DMS53 treated with DMSO at 0.1 percent for 48 hours (cell line): ENCODE measurements around the gene TMEM109.
A peak's percentile ranks its signal among the peaks of the same experiment; 100 is the strongest.

Experiments used
- DNase-seq: peaks from one replicate; lab custom pipeline; 2025; ENCODE audit not compliant: unreplicated experiment; lab: John Stamatoyannopoulos, UW

Gene TMEM109

DNA sequence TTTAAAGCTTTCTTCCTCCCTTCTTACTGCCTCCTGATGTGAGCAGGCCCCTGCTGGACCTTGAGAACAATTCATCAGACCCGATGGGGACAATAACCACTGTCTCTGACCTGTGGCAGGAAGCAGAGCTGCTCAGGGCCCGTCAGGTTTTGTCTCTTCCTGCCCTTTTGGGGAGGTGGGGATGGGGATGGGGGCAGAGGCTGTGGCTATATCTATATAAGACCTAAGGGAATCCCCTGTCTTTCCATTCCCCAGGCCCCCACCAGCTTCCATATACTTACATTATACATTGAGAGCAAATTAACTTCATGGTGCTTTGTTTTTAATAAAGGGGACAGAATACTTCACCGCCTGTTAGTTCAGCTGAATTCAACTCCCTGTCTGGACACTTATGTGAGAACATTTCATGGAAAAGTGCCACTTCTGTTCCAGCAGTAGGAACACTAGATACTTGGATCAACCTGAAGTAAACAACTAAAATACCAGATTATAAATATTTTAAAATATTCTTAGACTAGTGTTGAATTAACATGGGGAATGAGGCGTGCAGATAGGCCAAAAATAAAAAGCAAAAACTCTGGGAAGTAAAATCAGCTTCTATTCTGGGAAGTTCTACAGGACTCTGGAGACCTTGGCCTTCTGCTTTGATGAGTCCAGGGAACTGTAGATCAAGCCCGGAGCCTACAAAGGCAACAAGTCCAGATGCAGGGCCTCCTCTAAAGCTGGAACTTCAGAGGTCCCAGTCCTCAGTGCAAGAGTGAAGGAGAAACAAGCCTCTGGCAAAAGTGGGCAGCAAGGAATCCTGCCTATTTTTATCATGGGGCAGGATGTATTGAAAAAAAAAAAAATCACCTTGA is 35.5 kb upstream of the TMEM109 start:
- DNase-seq = no peak

DNA sequence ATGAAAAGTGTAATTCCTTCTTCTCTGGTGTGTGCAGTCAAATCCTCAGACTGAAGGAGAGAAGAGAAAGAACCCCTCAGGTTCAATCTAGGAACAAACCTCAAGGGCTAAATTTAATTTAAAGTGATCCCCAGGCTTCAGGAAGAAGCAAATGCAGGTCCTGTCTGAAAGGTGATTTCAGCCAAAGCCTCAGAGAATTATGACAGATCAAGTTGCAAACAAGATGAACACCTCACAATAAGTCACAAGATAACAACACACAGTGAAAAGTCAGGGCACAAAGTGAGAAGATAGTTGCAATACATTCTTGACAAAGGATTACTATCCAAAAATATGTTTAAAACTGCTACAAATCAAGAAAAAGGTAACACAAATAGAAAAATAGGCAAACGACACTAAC is 34.9 kb upstream of the TMEM109 start:
- DNase-seq = no peak

DNA sequence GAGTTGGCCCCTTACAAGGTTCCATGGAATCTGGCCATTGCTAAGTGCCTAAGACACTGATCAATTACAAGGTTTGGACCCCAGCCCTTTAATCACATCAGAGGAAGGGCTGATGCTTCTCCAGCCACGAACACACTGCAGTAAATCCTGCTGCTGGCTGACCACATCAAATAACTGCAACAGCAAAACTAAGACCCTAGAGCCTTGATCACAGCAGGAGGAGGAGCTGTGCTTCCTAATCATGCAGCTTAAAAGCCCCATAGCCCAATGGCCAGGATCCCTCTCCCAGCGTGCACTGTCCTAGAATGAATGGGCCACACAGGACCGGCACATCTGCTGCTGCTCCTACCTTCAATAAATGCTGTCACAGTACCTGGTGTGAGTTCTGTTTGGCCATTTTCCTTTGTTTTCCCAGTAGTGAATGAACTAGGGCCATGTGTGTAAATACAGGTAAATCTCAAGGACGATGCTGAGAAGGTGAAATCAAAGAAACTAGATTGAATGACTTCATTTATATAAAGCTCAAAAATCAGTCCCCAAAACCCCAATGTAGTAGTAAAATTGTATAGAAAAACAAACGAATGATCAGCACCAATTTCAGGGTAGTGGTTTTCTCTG is 33.9 kb upstream of the TMEM109 start:
- DNase-seq = no peak

DNA sequence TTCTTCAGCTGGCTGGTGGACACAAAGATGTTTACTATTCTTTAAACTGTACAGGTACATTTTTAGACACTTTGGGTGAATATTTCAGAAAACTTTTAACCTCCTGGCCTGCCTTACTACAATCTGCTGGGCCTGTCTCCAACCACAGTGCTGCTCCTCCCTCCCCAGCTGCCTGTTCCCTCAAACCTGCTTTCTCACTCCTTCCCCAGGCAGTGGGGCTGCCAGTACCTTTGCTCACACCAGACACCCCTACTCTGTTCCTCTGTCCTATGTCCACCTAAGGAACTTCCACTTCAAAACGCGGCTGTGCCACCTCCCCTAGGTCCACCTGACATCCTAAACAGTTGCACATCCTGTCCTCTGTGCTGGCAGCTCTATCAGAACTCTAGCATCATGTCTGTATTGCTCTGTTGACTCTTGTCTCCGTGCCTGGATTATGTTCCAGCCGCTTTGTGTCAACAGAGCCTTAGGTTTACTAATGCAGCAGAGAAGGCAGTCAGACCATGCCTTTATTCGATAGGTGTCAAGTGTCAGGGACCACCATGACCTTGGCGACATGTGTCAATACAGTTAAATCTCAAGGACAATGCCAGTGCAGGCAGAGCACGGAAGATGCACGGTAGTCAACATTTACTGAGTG is 33.2 kb upstream of the TMEM109 start:
- DNase-seq = peak; percentile 99

DNA sequence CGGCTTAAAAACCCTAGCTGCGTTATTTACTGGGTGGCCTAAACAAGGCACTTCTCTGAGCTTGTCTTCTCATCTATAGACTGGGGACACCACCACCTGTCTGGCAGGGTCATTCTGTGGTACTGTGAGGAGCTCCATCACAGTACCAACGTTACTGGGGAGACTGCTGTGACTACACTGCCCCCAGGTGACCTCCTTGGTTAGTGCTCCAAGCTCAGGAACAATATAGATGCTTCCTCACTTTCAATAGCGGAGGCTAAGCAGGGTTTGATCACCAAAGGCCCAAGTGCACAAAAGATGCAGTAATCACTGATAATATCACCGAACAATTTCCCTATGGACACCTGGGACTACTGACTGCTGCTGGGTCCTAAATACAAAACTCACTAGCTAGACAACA is 26.4 kb upstream of the TMEM109 start:
- DNase-seq = peak; percentile 92

DNA sequence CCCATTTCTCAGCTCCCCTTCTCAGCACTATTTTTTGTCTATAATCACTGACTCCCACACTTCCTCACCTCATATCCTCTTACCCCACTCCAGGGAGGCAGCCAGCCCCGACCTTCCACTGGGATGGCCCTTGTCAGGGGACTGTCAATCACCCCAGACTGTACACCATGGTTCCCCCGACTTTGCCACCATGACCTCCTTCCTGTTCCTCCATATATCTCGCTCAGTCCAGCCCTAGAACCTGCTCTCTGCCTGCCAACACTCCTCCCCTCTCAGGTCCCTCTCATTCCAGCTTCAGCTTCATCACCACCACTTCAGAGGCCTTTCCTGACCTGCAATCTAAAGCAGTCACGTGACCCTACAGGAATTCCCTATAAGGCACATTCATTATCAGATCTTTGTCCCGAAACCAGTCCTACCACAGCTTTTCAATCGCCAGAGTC is 24.1 kb upstream of the TMEM109 start:
- DNase-seq = no peak

DNA sequence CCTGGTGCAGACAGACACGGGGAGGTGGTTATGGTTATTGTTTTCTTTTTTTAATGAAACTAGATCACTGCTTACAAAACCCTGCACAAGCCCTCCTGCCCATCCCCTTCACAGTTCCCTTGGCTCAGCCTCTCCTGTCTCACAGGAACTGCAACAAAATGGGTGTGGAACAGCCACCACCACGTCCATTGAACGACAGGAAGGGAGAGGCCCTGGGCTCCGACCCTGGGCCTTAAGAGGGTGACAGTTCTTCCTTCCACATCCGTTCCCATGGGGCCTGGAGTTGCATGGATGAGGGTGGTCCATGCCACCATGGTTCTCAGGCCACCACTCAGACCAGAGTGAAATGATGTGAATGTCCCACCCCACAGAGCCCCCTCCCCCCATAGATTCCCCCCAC is 23.3 kb upstream of the TMEM109 start:
- DNase-seq = no peak

DNA sequence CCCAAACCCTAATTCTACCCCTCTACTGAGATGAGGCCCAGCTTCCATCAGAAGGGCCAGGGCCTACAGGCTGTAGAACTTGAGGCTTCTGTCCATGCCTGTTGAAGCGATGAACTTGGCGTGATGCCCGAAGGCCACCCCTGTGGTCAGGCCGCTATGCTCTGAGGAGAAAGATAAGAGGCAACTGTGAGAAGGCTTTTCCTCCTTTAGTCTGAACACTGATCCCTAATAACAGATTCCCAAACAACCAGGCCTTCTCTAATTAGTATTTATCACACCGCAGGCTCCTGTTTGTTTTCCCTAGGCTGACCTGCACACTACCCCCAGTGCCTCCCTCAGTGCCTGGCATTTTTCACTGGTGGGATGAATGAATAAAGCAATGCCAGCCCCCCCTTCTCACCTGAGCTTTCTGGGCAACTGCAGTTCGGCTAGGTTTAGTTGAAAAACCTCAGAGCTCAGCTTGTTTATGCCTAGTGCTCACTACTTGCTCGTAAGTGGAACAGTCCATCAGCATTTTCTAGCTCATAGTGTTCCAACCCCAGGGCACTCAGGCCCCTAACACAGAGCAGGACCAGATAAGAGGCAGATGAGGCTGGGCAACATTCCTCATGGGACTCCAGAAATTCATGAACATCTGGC is 22.7 kb upstream of the TMEM109 start:
- no peak for DNase-seq

DNA sequence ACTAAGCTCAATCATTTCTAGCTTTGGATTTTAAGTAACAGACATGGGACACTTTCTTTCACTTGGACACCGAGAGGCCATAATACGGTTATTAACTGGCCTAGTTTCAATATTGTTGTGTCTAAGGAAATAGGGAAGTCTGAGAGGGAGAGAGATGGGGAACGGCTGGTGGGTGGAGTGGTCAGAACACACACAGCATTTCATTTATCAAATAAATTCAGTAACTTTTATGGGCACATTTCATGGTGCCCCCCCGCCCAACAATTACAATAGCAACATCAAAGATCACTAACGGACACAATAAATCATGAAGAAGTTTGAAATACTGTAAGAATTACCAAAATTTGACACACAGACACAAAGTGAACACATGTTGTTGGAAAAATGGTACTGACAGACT is 18.3 kb upstream of the TMEM109 start:
- no peak for DNase-seq

DNA sequence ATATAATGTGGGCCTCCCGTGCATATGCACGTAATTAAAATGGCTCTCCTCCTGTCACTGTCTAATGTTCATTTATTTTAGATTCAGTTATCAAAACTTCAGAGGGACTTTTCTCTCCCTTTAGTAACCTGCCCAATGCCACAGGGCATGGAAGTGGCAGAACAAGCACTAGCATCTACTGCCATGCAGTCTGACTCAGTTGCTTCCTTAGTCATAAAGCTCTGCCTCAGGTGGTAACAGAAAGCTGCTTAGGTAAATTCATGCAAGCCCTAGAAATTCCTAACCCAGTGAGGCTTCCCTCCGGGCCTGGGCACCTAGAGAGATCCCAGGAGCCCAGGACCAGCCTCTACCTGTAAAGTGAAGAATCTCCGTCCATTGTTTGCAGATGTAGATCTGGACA is 16.5 kb upstream of the TMEM109 start:
- no peak for DNase-seq

DNA sequence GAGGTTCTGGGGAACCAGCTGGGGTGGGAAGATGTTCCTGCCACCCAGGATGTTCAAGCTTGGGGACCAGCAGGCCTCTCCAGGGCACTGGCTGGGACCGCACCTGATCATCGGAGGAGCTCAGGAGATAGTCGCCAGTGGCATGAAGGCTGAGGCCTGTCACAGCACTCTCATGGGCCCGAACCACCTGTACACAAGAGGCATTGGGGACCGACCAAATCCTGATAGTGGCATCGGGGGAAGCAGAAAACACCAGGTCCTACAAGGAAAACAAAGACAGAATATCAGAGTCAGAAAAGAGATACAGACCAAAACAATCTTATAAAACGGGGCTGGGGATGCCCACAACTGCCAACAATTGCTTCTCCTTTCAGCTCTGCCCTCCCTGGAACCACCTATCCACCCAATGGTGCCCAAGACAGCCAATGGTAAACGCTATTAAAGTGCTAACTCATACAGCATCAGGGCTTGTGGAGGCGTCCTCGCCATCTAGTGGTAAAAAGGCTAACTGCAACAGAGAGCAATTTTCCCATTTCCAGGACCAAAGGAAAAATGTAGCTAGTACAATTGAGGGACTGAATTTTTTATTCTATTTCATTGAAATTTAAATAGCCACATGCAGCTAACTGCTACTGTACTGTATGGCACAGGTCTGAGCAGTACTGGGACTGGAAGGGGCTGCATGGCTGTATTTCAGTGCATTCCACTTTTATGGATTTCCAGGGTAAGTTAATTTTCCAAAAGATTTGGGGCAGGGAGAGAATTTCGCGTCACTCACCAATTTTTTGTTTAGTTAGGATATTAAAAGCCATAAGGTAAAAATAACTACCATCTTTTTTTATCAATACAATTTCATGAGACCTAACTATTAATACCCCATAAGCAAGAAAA is 14.7 kb upstream of the TMEM109 start:
- peak; percentile 55 for DNase-seq

DNA sequence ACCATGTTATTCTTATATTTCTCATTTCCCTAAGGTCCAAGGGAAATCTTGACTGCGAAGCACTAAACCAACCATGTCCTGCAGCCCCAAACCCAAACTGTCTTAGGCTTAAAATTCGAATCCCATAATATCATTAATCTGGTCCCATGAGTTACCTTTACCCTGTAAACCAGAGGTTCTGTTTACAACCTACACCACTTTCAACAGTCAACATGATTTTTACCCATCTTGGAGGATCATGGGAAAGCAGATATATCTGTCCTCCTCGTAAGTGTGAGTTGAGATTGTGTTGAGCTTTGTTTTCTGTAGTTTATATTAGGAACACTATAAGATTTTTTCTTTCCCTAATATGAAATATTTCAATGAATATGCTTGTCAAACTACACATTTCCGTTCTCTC is 14.0 kb upstream of the TMEM109 start:
- DNase-seq = no peak

DNA sequence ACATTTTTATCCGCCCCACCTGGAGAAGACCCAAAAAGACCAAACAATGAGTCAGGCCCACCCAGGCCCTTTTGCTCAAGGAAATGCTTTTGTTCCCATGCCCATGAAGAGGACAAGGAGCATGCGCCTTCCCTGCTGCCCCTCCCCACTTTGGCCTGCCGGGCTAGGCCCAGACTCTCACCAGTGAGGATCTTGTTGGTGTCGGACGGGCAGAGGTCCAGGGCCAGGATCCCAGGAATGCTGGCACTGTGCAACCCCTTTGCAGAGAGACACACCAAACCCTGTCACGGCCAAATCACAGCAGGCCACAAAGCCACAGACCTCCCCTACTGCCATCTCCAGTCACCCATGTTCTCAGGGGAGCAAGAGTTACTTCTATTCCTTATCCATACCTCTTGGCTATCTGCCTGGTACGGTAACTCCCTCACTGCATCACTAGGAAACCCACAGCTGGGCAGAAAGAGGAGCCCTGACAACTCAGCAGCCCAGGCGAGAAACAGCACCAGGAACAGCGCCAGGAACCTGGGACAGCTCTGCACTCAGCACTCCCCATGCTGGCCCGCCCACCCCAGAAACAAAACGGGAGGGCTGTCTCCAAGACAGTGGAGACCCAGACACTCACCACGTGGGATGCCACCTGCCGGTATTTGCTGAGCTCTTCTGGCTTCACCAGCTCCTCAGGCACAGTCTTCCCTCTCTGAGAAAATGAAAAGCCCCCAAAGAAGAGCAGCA is 13.1 kb upstream of the TMEM109 start:
- no peak for DNase-seq

DNA sequence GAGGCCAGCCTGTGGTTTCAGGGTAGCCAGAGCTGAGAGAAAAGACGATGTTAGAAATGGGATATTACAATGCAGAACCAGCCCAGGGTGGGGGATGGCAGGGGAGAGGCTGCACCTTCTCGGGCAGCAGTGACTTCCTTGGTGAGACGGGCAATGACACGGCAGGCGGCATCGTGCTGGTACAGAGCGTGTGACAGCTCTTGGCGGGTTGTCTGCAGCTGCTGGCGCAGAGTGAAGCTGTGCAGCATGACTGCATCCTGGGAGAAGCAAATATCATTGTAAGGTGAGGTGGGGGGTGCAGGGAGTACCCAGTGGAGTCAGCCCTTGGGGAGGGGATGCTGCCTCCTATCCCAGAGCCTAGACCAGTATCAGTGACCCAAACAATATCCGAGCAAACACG is 11.3 kb upstream of the TMEM109 start:
- DNase-seq = no peak

DNA sequence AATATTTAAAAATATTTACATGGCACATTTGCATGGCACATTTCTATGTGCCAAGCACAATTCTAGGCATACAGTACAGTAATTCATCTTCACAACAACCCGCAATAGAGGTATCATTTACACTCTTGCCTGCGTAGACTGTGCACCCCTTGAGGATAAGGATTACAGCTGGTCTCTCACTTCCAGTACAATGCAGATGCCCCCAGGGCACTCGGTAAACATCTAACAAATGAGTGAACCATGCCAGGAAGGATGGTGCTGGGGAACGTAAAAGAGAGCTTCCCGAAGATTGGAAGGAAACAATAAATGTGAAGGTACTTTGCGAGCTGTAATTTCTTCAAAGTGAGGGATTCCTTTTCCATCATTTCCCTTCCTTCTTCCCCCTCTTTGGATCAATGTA is 8.9 kb upstream of the TMEM109 start:
- no peak for DNase-seq

DNA sequence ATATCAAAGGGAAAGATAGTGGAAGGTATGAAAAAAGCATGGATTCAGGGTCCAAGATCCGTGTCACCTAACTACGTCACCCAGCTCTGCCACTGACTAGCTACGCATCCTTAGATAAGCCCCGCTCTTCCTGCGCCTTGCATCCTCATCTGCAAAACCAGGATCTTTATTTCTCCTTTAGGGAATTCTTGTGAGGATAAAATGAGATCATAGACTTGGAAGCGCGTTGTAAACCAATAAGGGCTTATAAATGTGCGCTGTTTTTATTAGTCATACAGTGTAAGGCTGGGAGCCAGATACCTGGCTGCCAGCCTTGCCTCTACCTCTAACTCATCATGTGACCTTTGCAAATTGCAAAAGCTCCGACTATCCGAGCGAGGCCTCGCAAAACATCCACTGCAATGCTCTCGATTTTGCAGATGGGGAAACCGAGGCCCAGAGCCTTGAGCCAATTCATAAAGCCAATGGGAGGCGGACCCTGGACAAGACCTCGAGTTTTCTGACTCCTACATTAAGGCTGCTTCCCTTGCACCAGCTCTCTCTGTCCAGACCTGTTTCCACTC is 8.3 kb upstream of the TMEM109 start:
- DNase-seq = no peak

DNA sequence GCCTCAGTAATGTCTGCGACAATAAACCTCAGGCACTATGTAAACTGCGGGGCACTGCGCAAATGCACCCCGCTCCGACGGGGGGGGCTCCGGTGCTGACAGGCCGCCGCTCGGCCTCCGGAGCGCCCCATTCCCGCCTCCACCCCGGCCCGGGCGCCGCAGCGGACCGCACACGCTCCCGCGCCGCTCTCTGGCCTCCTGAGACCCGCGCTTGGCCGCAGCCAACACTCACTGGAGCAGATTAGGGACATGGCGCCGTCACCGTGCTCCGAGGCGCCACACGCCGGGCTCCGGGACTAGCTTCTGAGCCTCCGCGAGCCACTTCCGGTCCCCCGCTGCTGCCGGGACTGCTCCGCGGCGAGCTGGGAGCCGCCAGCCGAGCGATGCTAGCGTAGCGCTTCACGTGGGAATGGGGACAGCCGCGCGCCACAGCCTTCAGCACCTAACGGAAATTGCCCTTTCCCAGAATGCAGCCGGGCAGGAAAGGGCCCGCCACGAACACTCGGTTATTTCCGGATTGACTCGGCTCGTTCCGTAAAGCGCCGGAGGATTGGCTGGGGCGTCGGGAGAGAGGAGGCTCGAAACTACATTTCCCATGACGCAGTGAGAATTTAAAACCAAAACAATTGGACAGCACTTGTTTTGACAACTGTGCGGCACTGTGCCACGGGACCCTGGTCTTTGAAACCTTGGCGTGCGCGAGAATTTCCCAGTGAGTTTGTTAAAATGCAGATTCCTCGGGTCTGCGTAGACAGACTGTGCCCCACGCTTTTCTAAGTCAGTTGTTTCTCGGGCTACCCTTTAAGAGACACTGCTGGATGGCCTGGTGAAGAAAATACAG is 7.6 kb upstream of the TMEM109 start, which contains the start of gene PRPF19:
TSS of gene PRPF19 (minus strand) at position 454 of the 841 bp plus-strand sequence. CDS start at position 251, 203 bp downstream.
- DNase-seq = peak; percentile 97

DNA sequence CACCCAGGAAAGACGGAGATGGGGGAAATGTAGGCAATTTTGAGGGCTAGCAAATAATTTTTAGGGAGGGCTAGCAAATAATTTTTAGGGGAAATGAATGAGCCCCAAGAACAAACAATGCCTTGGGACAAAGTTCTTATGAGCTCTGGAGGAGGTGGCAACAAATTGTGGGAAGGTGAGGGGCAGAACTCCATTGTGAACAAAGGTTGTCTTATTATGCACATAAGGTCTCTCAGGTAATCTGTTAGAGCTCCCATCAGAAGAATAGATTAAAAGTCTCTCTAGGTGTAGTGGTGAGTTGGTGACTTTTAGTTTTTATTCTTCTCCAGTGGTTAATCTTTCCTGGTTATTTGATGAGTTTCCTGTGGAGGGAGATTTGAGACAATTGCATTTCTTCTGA is 5.2 kb upstream of the TMEM109 start:
- DNase-seq = no peak
